Activated T-cell treated with anti-CD3 and anti-CD28 coated beads, Interleukin-2, amount 50 U/mL, for 4 hours (primary cell): ENCODE results near the gene FBXW9. TPM values are rescaled to one million over a fixed set of nuclear protein-coding genes. Genes with fewer than 3 reads are reported as not detected.
"Not testable (repeated sequence)": the region's sequence is repeated elsewhere in the genome, so short reads cannot be mapped to it uniquely, and the experiment has no call there.

ENCODE experiments used
- ATAC-seq, 2 donors: fragments of 200-7000 bp; cut with Tn5 transposase; one replicate each; pipeline ENCODE4 v1.10.0; 2021
- DNase-seq: peaks from one replicate; pipeline ENCODE4 v3.0.0-alpha.2; 2020
- H3K27me3 Mint-ChIP-seq: one replicate; pipeline ENCODE4 v1.8.0; 2021; ENCODE audit warnings: low read depth, mixed read lengths
- H3K36me3 Mint-ChIP-seq: one replicate; pipeline ENCODE4 v1.8.0; 2022; ENCODE audit warnings: mixed read lengths; ENCODE audit not compliant: insufficient read depth
- H3K4me1 Mint-ChIP-seq: one replicate; pipeline ENCODE4 v1.8.0; 2021; ENCODE audit warnings: low read depth, mixed read lengths
- H3K4me3 Mint-ChIP-seq: one replicate; pipeline ENCODE4 v1.8.0; 2021; ENCODE audit warnings: mild to moderate bottlenecking, moderate library complexity, mixed read lengths
- H3K9me3 Mint-ChIP-seq: one replicate; pipeline ENCODE4 v1.8.0; 2021; ENCODE audit warnings: mixed read lengths
- total RNA-seq, 3 donors: library from RNA; stranded (reverse); gene quantifications; one replicate each; pipeline ENCODE4 v1.2.1, GENCODE V29; 2021

The FBXW9 gene
- total RNA-seq, 3 donors from 2014 or later: 7.9 to 9.9 (median 9.4) TPM

- H3K4me3 Mint-ChIP-seq: peak overlapping the region; percentile 94
- H3K9me3 Mint-ChIP-seq: no peaks in the 10 kb centered on the region
- peaks cover 13% of the 10 kb centered on the region for H3K36me3 Mint-ChIP-seq
- ATAC-seq: peak; percentile 5
- DNase-seq: no peak
- H3K27me3 Mint-ChIP-seq: no peaks in the 10 kb centered on the region
- peaks cover 46% of the 10 kb centered on the region for H3K4me1 Mint-ChIP-seq
These were observed 30.7 kb downstream of the FBXW9 start for GRCh38 chr19:12665671-12666264.

- ATAC-seq (peak in 1 of 2 donors; percentile 9), DNase-seq (peak; percentile 35)
- Mint-ChIP-seq H3K36me3 (peaks cover 16% of the 10 kb centered on the region), H3K27me3 (no peaks in the 10 kb centered on the region), H3K9me3 (no peaks in the 10 kb centered on the region), H3K4me1 (peaks cover 46% of the 10 kb centered on the region), H3K4me3 (peak overlapping the region; percentile 94)
These were observed 31.2 kb downstream of the FBXW9 start for GRCh38 chr19:12665281-12665573.

GRCh38 chr19:12664406-12665280, 31.8 kb downstream of the FBXW9 start:
- peaks cover 46% of the 10 kb centered on the region for H3K4me1 Mint-ChIP-seq
- H3K4me3 Mint-ChIP-seq: peak overlapping the region; percentile 94
- no peak for DNase-seq
- no peaks in the 10 kb centered on the region for H3K9me3 Mint-ChIP-seq
- no peaks in the 10 kb centered on the region for H3K27me3 Mint-ChIP-seq
- peaks cover 19% of the 10 kb centered on the region for H3K36me3 Mint-ChIP-seq
- no peak for ATAC-seq

GRCh38 chr19:12660980-12661379, 35.5 kb downstream of the FBXW9 start:
- peaks cover 19% of the 10 kb centered on the region for H3K4me1 Mint-ChIP-seq

DNA sequence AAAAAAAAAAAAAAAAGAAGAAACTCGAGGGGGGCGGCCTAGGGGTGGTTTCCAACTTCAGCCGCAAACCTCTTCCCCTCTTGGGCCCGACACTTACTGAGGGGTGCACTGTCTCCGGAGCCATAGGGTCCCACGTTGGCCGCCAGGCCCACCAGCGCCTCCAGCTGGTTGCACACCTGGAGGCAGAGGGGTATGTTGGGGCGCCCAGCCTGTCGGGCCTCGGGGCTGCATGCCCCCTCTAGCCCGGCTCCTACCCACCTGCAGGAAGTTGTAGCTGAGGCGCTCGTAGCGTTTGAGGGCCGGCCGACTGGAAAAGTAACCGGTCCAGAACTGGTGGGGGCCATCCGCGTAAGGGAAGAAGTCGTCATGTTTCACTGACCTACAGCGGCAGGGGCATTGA, 38.5 kb downstream of the FBXW9 start:
- no peak overlapping the region for H3K4me3 Mint-ChIP-seq
- no peaks in the 10 kb centered on the region for H3K27me3 Mint-ChIP-seq
- H3K36me3 Mint-ChIP-seq: peaks cover 28% of the 10 kb centered on the region
- H3K9me3 Mint-ChIP-seq: no peaks in the 10 kb centered on the region
- H3K4me1 Mint-ChIP-seq: no peaks in the 10 kb centered on the region
- DNase-seq (no peak), ATAC-seq (no peak)

More at GRCh38 chr19:12660980-12661379, 35.5 kb downstream of the FBXW9 start:
- Mint-ChIP-seq H3K27me3 (no peaks in the 10 kb centered on the region), H3K4me3 (no peak overlapping the region), H3K36me3 (peaks cover 24% of the 10 kb centered on the region), H3K9me3 (no peaks in the 10 kb centered on the region)
- DNase-seq (no peak), ATAC-seq (no peak)

DNA sequence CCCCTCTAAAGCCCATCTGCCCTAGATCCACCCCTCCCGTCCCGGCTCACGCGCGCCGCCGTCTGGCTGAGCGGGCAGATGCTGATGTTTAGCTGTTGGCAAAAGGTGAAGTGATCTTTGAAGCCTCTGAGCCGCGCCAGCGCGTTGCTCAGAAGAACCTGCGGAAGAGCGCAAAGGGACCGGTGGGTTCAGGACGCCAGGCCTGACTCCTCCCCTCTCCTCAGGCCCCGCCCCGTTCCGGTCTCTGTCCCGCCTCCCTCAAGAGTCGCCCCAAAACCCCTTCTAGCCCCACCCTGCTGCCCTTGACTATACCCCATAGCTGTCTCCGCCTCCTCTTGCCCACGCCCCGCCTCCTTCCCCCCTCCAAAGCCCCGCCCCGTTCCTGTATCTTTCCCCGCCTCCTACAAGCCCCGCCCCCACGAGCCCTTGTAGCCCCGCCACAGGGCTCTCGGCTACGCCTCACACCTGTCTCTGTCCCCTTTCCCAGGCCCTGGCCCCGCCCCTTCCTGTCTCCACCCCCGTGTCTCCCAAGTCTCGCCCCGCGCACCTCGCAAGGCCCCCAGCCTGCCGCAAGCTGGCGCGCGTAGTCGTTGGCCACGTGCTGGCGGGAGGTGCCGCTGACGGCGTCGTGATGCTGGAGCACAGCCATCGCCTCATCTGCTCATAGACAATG, 39.4 kb downstream of the FBXW9 start:
- H3K27me3 Mint-ChIP-seq: no peaks in the 10 kb centered on the region
- H3K36me3 Mint-ChIP-seq: peaks cover 31% of the 10 kb centered on the region
- H3K4me3 Mint-ChIP-seq: no peak overlapping the region
- ATAC-seq (peak; percentile 37 to 41), DNase-seq (no peak)
- H3K9me3 Mint-ChIP-seq: no peaks in the 10 kb centered on the region
- no peaks in the 10 kb centered on the region for H3K4me1 Mint-ChIP-seq

GRCh38 chr19:12655546-12655945, 40.9 kb downstream of the FBXW9 start:
- H3K4me1 Mint-ChIP-seq: no peaks in the 10 kb centered on the region
- H3K9me3 Mint-ChIP-seq: no peaks in the 10 kb centered on the region
- DNase-seq (no peak), ATAC-seq (no peak)
- H3K4me3 Mint-ChIP-seq: no peak overlapping the region
- peaks cover 33% of the 10 kb centered on the region for H3K36me3 Mint-ChIP-seq
- no peaks in the 10 kb centered on the region for H3K27me3 Mint-ChIP-seq

GRCh38 chr19:12652219-12652618, 44.2 kb downstream of the FBXW9 start:
- Mint-ChIP-seq H3K4me1 (no peaks in the 10 kb centered on the region), H3K36me3 (peaks cover 24% of the 10 kb centered on the region), H3K9me3 (no peaks in the 10 kb centered on the region), H3K4me3 (no peak overlapping the region), H3K27me3 (no peaks in the 10 kb centered on the region)
- ATAC-seq: no peak
- DNase-seq: no peak

- H3K9me3 Mint-ChIP-seq: no peaks in the 10 kb centered on the region
- H3K4me1 Mint-ChIP-seq: no peaks in the 10 kb centered on the region
- H3K36me3 Mint-ChIP-seq: peaks cover 9% of the 10 kb centered on the region
- H3K27me3 Mint-ChIP-seq: no peaks in the 10 kb centered on the region
- ATAC-seq (no peak), DNase-seq (no peak)
- H3K4me3 Mint-ChIP-seq: no peak overlapping the region
These were observed 46.5 kb downstream of the FBXW9 start for GRCh38 chr19:12649941-12650340.

DNA sequence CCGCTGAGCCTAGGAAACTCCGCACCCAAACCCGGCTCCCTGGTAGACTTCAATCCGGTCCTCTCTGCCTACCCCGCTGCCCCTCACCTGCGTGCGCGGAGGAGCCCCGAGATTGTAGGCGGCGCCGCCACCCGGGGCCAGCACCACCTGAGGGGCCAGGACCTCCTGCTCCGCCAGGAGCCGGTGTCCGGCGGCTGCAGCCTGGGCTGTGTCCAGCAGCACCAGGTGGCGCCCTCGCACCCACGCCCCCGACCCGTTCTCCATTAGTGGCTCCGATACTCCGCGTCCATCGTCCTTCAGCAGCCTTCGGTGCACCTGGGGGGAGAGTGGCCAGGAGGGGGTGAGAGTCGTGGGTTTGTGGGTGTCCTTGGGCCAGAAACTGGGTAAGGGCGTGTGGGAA, 48.3 kb downstream of the FBXW9 start:
- no peak for DNase-seq
- H3K9me3 Mint-ChIP-seq: no peaks in the 10 kb centered on the region
- H3K27me3 Mint-ChIP-seq: no peaks in the 10 kb centered on the region
- H3K36me3 Mint-ChIP-seq: peaks cover 11% of the 10 kb centered on the region
- H3K4me3 Mint-ChIP-seq: no peak overlapping the region
- peak in 1 of 2 donors; percentile 4 for ATAC-seq
- H3K4me1 Mint-ChIP-seq: no peaks in the 10 kb centered on the region

GRCh38 chr19:12647490-12648071, 48.9 kb downstream of the FBXW9 start:
- H3K36me3 Mint-ChIP-seq: peaks cover 11% of the 10 kb centered on the region
- no peak overlapping the region for H3K4me3 Mint-ChIP-seq
- H3K9me3 Mint-ChIP-seq: no peaks in the 10 kb centered on the region
- H3K4me1 Mint-ChIP-seq: no peaks in the 10 kb centered on the region
- no peaks in the 10 kb centered on the region for H3K27me3 Mint-ChIP-seq
- no peak for DNase-seq
- peak; percentile 83 to 86 for ATAC-seq

- Mint-ChIP-seq H3K9me3 (no peaks in the 10 kb centered on the region), H3K4me1 (no peaks in the 10 kb centered on the region), H3K27me3 (no peaks in the 10 kb centered on the region), H3K4me3 (no peak overlapping the region), H3K36me3 (peaks cover 9% of the 10 kb centered on the region)
- ATAC-seq (peak in 1 of 2 donors; percentile 15), DNase-seq (no peak)
These were observed 49.4 kb downstream of the FBXW9 start for GRCh38 chr19:12647047-12647446.

- ATAC-seq: no peak
- H3K9me3 Mint-ChIP-seq: no peaks in the 10 kb centered on the region
- H3K27me3 Mint-ChIP-seq: no peaks in the 10 kb centered on the region
- peaks cover 6% of the 10 kb centered on the region for H3K36me3 Mint-ChIP-seq
- no peaks in the 10 kb centered on the region for H3K4me1 Mint-ChIP-seq
- no peak for DNase-seq
- no peak overlapping the region for H3K4me3 Mint-ChIP-seq
These were observed 49.9 kb downstream of the FBXW9 start for GRCh38 chr19:12646551-12646950.

- H3K4me1 Mint-ChIP-seq, ATAC-seq: not testable (repeated sequence)
These were observed 52.7 kb downstream of the FBXW9 start for GRCh38 chr19:12643716-12644115.

More at GRCh38 chr19:12643716-12644115, 52.7 kb downstream of the FBXW9 start:
- H3K27me3 Mint-ChIP-seq, H3K4me3 Mint-ChIP-seq, H3K36me3 Mint-ChIP-seq, H3K9me3 Mint-ChIP-seq, DNase-seq: not testable (repeated sequence)
